ENCODE results near the gene ANKRD6.

DNA sequence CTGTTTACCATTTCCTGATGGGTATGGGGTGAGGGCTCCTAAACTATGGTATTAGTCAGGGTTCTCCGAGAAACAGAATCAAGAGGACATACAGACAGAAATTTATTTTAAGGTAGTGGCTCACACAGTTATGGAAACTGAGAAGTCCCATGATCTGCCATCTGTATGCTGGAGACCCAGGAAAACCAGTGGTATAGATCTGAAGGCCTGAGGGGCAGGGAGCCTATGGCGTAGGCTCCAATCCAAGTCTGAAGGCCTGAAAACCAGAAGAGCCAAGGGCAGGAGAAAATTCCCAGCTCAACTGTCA is 93.6 kb downstream of the ANKRD6 start:
- TF ChIP-seq POLR2A (IDR thresholded peaks at IDR 0.05), result no peak
- TF ChIP-seq, protein P1, sequence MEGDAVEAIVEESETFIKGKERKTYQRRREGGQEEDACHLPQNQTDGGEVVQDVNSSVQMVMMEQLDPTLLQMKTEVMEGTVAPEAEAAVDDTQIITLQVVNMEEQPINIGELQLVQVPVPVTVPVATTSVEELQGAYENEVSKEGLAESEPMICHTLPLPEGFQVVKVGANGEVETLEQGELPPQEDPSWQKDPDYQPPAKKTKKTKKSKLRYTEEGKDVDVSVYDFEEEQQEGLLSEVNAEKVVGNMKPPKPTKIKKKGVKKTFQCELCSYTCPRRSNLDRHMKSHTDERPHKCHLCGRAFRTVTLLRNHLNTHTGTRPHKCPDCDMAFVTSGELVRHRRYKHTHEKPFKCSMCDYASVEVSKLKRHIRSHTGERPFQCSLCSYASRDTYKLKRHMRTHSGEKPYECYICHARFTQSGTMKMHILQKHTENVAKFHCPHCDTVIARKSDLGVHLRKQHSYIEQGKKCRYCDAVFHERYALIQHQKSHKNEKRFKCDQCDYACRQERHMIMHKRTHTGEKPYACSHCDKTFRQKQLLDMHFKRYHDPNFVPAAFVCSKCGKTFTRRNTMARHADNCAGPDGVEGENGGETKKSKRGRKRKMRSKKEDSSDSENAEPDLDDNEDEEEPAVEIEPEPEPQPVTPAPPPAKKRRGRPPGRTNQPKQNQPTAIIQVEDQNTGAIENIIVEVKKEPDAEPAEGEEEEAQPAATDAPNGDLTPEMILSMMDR (IDR thresholded peaks at IDR 0.05), result no peak
